IPS-18c (cell line): ENCODE measurements around the gene WFIKKN1.

Experiments used
- H3K4me3 ChIP-seq: 2 replicates; pipeline ENCODE4 v1.7.0; 2013; ENCODE audit warnings: low read depth, mild to moderate bottlenecking, low read length, moderate library complexity; ENCODE audit not compliant: insufficient read depth
- H3K9me3 ChIP-seq: one replicate; pipeline ENCODE4 v1.6.1; 2013; ENCODE audit warnings: mild to moderate bottlenecking, low read length, moderate library complexity; ENCODE audit not compliant: control insufficient read depth, insufficient read depth

The WFIKKN1 gene

DNA sequence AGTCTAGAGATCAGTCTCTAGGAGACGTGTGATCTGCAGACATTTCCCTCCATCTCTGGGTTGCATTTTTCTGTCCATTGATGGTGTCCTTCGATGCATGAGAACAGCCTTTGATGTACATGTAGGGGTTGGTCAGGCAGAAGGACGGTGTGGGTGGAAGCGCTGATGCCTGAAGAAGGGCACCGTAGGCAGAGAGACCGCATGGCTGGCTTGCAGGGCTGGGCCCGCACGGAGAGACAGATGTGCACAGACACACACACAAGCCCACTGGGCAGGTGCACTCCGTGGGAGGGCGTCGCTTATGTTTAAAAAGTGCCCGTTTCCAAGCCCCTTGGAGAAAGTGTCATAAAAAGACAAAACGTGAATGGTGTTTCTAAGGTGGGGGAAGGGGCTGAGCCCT, 15.7 kb upstream of the WFIKKN1 start:
- Histone ChIP-seq H3K9me3 (no peaks in the 10 kb centered on the region), H3K4me3 (no peak overlapping the region)

- H3K9me3 ChIP-seq: no peaks in the 10 kb centered on the region
- H3K4me3 ChIP-seq: no peak overlapping the region
Observed at GRCh38 chr16:616733-617586, 13.8 kb upstream of the WFIKKN1 start.

DNA sequence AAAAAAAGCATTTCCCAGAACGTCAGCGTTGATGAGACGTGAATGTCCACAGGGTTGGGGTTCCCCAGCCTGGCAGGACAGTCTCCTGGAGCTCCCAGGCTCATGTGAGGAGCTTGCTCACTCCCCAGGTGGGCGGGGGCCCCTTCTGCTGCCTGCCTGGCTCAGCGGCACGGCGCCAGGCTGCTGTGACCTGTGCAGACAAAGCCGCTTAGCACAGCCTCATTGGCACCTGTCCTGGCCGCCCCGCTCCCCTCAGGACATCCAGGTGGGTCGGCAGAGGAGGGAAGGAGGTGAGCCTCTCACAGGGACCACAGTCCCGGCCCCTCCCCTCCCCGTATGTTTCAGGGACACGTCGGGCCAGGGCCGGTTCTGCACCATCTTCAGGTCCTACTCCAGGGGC, 12.9 kb upstream of the WFIKKN1 start:
- no peak overlapping the region for H3K4me3 ChIP-seq
- H3K9me3 ChIP-seq: no peaks in the 10 kb centered on the region

- no peaks in the 10 kb centered on the region for H3K9me3 ChIP-seq
Observed at GRCh38 chr16:619476-620100, 11.2 kb upstream of the WFIKKN1 start.

GRCh38 chr16:620700-621525, 9.9 kb upstream of the WFIKKN1 start:
- Histone ChIP-seq H3K9me3 (no peaks in the 10 kb centered on the region), H3K4me3 (no peak overlapping the region)

More at GRCh38 chr16:619476-620100, 11.2 kb upstream of the WFIKKN1 start:
- H3K4me3 ChIP-seq: no peak overlapping the region

- no peaks in the 10 kb centered on the region for H3K9me3 ChIP-seq
- H3K4me3 ChIP-seq: no peak overlapping the region
Observed at GRCh38 chr16:621526-622105, 9.2 kb upstream of the WFIKKN1 start.

- Histone ChIP-seq H3K9me3 (no peaks in the 10 kb centered on the region), H3K4me3 (no peak overlapping the region)
Observed at GRCh38 chr16:622920-623280, 7.9 kb upstream of the WFIKKN1 start.

GRCh38 chr16:624526-625070, 6.2 kb upstream of the WFIKKN1 start:
- Histone ChIP-seq H3K9me3 (no peaks in the 10 kb centered on the region), H3K4me3 (no peak overlapping the region)

GRCh38 chr16:625117-625976, 5.4 kb upstream of the WFIKKN1 start:
- no peaks in the 10 kb centered on the region for H3K9me3 ChIP-seq
- no peak overlapping the region for H3K4me3 ChIP-seq

DNA sequence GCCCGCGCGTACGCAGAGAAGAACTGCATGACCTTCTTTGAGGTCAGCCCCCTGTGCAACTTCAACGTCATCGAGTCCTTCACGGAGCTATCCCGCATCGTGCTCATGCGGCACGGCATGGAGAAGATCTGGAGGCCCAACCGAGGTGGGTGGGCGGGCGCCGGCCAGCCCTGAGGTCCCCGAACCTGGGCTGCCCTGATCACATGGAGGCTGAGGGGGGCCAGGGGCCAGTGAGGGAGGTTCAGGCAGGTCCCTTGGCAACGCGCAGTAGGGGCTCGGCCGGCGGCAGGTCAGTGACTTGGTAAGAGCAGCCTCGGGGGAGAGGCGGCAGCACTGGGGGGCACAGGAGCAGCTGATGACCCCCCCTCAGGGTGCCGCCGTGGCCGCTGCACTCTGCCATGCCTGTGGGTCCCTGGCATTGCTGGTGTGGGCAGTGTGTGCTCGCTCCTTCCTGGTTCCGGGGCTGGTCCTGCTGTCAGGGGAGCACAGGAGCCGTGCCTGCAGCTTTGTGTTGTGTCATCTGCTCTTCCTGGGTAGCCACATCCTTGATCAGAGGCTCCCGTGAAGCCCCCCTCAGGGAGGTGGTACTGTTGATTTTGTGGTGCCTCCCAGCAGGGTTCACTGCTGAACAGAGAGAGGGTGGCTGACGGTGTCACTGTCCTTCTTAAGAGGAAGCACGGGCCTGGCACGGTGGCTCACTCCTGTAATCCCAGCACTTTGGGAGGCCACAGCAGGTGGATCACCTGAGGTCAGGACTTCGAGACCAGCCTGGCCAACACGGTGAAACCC, 4.6 kb upstream of the WFIKKN1 start:
- Histone ChIP-seq H3K4me3 (no peak overlapping the region), H3K9me3 (no peaks in the 10 kb centered on the region)

DNA sequence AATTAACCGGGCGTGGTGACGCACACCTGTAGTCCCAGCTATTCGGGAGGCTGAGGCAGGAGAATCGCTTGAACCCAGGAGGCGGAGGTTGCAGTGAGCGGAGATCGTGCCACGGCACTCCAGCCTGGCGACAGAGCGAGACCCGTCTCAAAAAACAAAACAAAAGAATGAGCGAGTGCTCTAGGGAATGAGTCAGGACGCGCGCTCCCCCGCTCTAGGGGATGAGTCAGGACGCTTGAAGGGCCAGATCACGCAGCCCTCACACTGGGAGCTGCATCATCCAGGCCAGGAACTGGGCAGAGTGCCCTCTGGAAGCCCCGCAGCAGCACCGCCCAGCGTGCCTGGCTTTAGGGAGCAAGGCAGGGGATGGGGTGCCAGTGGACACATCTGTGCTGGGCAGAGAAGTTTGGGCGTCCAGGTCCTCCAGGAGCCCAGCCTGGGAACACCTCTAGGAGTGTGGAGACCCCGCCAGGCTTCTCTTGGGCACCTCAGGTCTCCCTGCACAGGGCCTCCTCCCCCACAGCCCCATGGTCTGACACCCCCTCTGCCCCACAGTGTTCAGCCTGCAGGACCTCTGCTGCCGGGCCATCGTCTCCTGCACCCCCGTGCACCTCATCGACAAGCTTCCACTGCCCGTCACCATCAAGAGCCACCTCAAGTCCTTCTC, 3.9 kb upstream of the WFIKKN1 start:
- H3K9me3 ChIP-seq: no peaks in the 10 kb centered on the region
- H3K4me3 ChIP-seq: no peak overlapping the region

- H3K4me3 ChIP-seq: no peak overlapping the region
- H3K9me3 ChIP-seq: no peaks in the 10 kb centered on the region
Observed at GRCh38 chr16:627454-628239, 3.1 kb upstream of the WFIKKN1 start.

DNA sequence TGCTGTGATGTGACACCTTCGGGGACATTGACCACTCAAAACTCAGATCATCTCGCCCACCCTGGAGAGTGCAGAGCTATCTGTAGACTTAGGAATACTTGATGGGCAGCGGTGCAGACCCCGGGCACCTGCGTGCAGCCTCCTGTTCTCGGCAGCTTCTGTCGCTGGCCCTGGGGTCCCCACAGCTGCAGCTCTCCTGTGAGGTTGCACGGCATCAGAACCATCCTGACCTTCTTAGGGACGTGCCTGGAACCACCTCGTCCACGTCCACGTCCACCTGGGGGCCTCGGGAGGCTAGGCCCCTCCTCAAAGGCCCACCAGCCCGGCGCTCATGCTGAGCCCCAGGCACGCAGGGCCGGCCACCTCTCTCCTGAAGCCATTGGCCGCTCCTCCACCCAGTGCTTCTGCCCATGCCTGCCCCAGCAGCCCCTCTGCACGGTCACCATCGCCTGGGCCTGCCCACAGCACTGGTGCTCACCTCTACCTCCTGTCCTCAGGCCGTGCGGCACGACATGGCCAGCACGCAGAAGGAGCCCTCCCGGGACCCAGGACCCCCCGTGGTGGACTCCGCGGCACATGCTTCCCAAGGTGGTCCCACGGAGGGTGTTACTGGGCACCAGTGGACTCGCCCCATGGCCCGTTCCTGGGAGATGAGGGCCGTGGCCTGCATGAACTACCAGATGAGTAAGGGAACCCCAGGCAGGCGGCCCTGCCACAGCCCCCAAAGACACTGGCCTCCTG, 2.3 kb upstream of the WFIKKN1 start:
- Histone ChIP-seq H3K9me3 (no peaks in the 10 kb centered on the region), H3K4me3 (no peak overlapping the region)

DNA sequence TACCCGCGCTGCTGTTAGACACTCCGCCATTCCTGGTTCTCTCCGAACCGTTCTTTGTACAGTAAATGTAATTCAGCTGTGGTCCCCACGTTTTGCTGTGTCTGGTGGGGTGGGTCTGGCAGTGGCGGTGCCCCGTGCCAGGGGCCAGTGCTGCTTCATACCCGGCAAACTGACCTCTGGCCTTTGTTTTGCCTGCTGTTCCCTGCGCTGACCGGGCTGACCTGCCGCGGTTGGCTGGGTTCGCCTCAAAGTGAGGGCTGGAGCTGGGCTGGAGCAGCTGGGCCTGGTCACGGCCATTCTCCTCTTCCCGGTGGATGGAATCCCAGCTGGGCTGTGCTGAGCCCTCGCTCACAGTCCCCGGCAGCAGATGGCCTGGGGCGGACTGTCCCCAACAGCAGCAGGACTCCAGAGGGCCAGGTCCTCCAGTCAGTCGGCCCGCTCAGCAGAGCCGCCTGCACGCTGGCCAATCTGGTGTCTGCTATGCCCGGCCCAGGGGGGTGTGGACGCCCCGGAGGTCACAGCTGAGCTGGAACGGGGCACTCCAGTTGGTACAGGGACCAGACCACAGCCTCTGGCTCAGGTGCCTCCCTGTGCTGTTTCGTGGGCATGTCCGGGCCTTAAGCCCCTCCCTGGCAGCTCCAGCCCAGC, 1.5 kb upstream of the WFIKKN1 start:
- Histone ChIP-seq H3K4me3 (no peak overlapping the region), H3K9me3 (no peaks in the 10 kb centered on the region)
